HCT116 (cell line): Measurements from ENCODE around the gene BAG2.

Experiments
- ATF3 ChIP-seq: IDR thresholded peaks from 2 replicates; pipeline ENCODE4 v1.6.1; 2012
- CTCF ChIP-seq, 3 experiments: fragments of 200-600 bp in 1 of 3; sonication (generic) in 1 of 3; IDR thresholded peaks in 2 of 3; conservative IDR thresholded peaks in 1 of 3; 2 replicates each; pipeline ENCODE4 v1.5.1; 2012 to 2017; ENCODE audit warnings: low read depth in 2 of 3, low read length in 2 of 3, antibody characterized with exemption in 1 of 3, borderline replicate concordance in 1 of 3, control low read depth in 1 of 3, mild to moderate bottlenecking in 1 of 3, mixed read lengths in 1 of 3, mixed run types in 1 of 3, moderate library complexity in 1 of 3; ENCODE audit not compliant: insufficient read depth in 1 of 3
- EZH2phosphoT487 ChIP-seq: fragments of 200-600 bp; IDR thresholded peaks from 2 replicates; pipeline ENCODE4 v1.6.1; 2018; ENCODE audit warnings: antibody characterized with exemption, borderline replicate concordance
- POLR2AphosphoS5 ChIP-seq: IDR thresholded peaks from 2 replicates; pipeline ENCODE4 v1.6.1; 2011; ENCODE audit warnings: mild to moderate bottlenecking, low read depth, low read length, moderate library complexity
- RAD21 ChIP-seq: IDR thresholded peaks from 2 replicates; pipeline ENCODE4 v1.6.1; 2012; ENCODE audit warnings: low read depth, mild to moderate bottlenecking
- YY1 ChIP-seq: IDR thresholded peaks from 2 replicates; pipeline ENCODE4 v1.6.1; 2011; ENCODE audit warnings: low read length, low read depth, moderate library complexity, mild to moderate bottlenecking; ENCODE audit not compliant: insufficient replicate concordance; ENCODE audit errors: extremely low read depth
- TF ChIP-seq, protein P1 (sequence below): IDR thresholded peaks from 2 replicates; pipeline ENCODE4 v1.6.1; 2012; ENCODE audit warnings: low read depth

- TF ChIP-seq RAD21, result no peak
- TF ChIP-seq, protein P1, sequence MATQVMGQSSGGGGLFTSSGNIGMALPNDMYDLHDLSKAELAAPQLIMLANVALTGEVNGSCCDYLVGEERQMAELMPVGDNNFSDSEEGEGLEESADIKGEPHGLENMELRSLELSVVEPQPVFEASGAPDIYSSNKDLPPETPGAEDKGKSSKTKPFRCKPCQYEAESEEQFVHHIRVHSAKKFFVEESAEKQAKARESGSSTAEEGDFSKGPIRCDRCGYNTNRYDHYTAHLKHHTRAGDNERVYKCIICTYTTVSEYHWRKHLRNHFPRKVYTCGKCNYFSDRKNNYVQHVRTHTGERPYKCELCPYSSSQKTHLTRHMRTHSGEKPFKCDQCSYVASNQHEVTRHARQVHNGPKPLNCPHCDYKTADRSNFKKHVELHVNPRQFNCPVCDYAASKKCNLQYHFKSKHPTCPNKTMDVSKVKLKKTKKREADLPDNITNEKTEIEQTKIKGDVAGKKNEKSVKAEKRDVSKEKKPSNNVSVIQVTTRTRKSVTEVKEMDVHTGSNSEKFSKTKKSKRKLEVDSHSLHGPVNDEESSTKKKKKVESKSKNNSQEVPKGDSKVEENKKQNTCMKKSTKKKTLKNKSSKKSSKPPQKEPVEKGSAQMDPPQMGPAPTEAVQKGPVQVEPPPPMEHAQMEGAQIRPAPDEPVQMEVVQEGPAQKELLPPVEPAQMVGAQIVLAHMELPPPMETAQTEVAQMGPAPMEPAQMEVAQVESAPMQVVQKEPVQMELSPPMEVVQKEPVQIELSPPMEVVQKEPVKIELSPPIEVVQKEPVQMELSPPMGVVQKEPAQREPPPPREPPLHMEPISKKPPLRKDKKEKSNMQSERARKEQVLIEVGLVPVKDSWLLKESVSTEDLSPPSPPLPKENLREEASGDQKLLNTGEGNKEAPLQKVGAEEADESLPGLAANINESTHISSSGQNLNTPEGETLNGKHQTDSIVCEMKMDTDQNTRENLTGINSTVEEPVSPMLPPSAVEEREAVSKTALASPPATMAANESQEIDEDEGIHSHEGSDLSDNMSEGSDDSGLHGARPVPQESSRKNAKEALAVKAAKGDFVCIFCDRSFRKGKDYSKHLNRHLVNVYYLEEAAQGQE, result no peak
- no peak for TF ChIP-seq POLR2AphosphoS5
- TF ChIP-seq EZH2phosphoT487, result no peak
- TF ChIP-seq YY1, result no peak
- no peak for TF ChIP-seq CTCF (IDR thresholded peaks at IDR 0.05 in 2 of 3, conservative IDR thresholded peaks at IDR 0.05 in 1 of 3; ENCODE audit: borderline replicate concordance in 1 of 3, insufficient read depth in 1 of 3, low read depth in 2 of 3, low read length in 2 of 3)
- no peak for TF ChIP-seq ATF3
These were observed 9.9 kb downstream of the BAG2 start for GRCh38 chr6:57182017-57182432.
